HepG2 (cell line): ENCODE results near the gene TTLL6. TPM values are rescaled to one million over a fixed set of nuclear protein-coding genes. Genes with fewer than 3 reads are reported as not detected.
A peak's percentile ranks its signal among the peaks of the same experiment; 100 is the strongest.

Source experiments
- ELF3 ChIP-seq: IDR thresholded peaks from 2 replicates; pipeline ENCODE4 v1.6.1; 2016; ENCODE audit warnings: missing genetic modification reagents, missing compliant biosample characterization
- GABPB1 ChIP-seq: IDR thresholded peaks from 2 replicates; pipeline ENCODE4 v1.6.1; 2016; ENCODE audit warnings: mild to moderate bottlenecking, missing genetic modification reagents, moderate library complexity, missing compliant biosample characterization
- GATAD2A ChIP-seq: IDR thresholded peaks from 2 replicates; pipeline ENCODE4 v1.6.1; 2016
- MTA3 ChIP-seq: sonication (generic); formaldehyde crosslinking; IDR thresholded peaks from 2 replicates; pipeline ENCODE4 v1.4.0; 2020; ENCODE audit warnings: missing genetic modification reagents
- NFATC3 ChIP-seq: sonication (generic); formaldehyde crosslinking; IDR thresholded peaks from 2 replicates; pipeline ENCODE4 v1.5.1; 2020; ENCODE audit warnings: mild to moderate bottlenecking, missing genetic modification reagents
- TBX2 ChIP-seq: sonication (generic); formaldehyde crosslinking; IDR thresholded peaks from 2 replicates; pipeline ENCODE4 v1.5.0; 2020; ENCODE audit warnings: missing genetic modification reagents, mild to moderate bottlenecking, borderline replicate concordance
- ZFX ChIP-seq: sonication (generic); formaldehyde crosslinking; IDR thresholded peaks from 2 replicates; pipeline ENCODE4 v1.4.0; 2020; ENCODE audit warnings: mild to moderate bottlenecking, low read depth, missing genetic modification reagents, moderate library complexity
- ZNF326 ChIP-seq: sonication (generic); formaldehyde crosslinking; IDR thresholded peaks from 2 replicates; pipeline ENCODE4 v1.4.0; 2020; ENCODE audit warnings: missing genetic modification reagents, borderline replicate concordance
- ZNF430 ChIP-seq: sonication (generic); formaldehyde crosslinking; IDR thresholded peaks from 2 replicates; pipeline ENCODE4 v1.9.0; 2021; ENCODE audit warnings: mild to moderate bottlenecking, missing genetic modification reagents
- polyA plus RNA-seq, 8 experiments: library from polyadenylated mRNA; depleted of rRNA in 3 of 8; stranded (reverse) in 7 of 8; unstranded in 1 of 8; fragments of >200 nt; fragmentation: Illumina TruSeq in 4 of 8; extraction: Trizol in 4 of 8; gene quantifications; 2 replicates each; pipeline versions ENCODE4 v1.2.1 to v1.2.3, GENCODE V29; 2011 to 2016; ENCODE audit warnings: low read depth in 4 of 8, missing spikeins in 1 of 8, mixed read lengths in 1 of 8; ENCODE audit not compliant: insufficient read depth in 1 of 8
- total RNA-seq, 5 experiments: library from RNA; depleted of rRNA; stranded (reverse); fragments of >200 nt; fragmentation: Illumina TruSeq; extraction: Trizol; gene quantifications; 2 replicates each; pipeline ENCODE4 v1.2.3, GENCODE V29; 2016; ENCODE audit warnings: low read depth in 1 of 5
- TF ChIP-seq, protein P1 (sequence below): sonication (generic); formaldehyde crosslinking; IDR thresholded peaks from 2 replicates; pipeline ENCODE4 v1.4.0; 2020; ENCODE audit warnings: missing genetic modification reagents
- TF ChIP-seq, protein P2 (sequence below): IDR thresholded peaks from 2 replicates; pipeline ENCODE4 v1.6.1; 2018; ENCODE audit warnings: missing genetic modification reagents, mild to moderate bottlenecking, missing compliant biosample characterization
- TF ChIP-seq, protein P3 (sequence below): sonication (generic); formaldehyde crosslinking; IDR thresholded peaks from 2 replicates; pipeline ENCODE4 v1.4.0; 2020; ENCODE audit warnings: missing genetic modification reagents

Gene TTLL6
- total and polyA plus RNA-seq, 2 of the 13 experiments (the other 11 are each of a cell fraction or from before 2014, with no cell fraction given): 0.04 to 0.08 TPM

DNA sequence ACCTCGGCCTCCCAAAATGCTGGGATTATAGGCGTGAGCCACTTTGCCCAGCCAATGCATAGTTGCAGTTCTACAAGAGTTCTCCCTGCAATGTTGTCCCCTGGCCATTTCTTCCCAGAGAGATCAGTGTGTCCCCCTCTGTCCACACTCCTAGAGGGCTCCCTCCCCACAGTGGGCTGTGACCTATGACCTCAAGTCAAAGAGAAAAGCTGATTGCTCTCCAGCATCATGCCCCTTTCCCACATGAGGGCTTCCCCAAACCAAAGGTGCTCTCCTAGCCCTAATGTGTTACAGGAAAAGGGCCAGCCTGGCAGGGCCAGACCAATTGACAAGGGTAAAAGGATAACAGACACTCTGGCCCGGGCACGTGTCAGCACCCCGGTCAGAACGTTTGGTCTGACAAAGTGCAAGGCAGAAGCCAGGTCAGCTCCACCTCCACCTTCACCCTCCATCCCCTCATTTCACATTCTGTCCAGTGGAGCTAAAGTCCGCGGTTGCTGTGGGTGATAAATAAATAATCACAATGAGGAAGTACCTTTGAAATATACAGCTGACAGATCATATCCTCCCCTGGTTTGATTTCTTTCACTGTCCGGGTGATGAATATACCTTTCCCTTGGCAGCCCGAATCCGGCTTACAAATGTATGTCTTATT is 17.8 kb downstream of the TTLL6 start (continued):
- TF ChIP-seq ZNF326 (CRISPR knock-in tag): no peak
- TF ChIP-seq ELF3 (CRISPR knock-in tag): peak; percentile 87
- peak; percentile 47; the same call in 1 of the 2 replicates for TF ChIP-seq TBX2 (CRISPR knock-in tag)
- TF ChIP-seq, protein P1, sequence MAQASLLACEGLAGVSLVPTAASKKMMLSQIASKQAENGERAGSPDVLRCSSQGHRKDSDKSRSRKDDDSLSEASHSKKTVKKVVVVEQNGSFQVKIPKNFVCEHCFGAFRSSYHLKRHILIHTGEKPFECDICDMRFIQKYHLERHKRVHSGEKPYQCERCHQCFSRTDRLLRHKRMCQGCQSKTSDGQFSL (CRISPR knock-in tag): no peak
- peak; percentile 28; the same call in 1 of the 2 replicates for TF ChIP-seq GATAD2A
- TF ChIP-seq, protein P2, sequence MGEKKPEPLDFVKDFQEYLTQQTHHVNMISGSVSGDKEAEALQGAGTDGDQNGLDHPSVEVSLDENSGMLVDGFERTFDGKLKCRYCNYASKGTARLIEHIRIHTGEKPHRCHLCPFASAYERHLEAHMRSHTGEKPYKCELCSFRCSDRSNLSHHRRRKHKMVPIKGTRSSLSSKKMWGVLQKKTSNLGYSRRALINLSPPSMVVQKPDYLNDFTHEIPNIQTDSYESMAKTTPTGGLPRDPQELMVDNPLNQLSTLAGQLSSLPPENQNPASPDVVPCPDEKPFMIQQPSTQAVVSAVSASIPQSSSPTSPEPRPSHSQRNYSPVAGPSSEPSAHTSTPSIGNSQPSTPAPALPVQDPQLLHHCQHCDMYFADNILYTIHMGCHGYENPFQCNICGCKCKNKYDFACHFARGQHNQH (CRISPR knock-in tag): peak; percentile 43; the same call in 1 of the 2 replicates
- TF ChIP-seq, protein P3, sequence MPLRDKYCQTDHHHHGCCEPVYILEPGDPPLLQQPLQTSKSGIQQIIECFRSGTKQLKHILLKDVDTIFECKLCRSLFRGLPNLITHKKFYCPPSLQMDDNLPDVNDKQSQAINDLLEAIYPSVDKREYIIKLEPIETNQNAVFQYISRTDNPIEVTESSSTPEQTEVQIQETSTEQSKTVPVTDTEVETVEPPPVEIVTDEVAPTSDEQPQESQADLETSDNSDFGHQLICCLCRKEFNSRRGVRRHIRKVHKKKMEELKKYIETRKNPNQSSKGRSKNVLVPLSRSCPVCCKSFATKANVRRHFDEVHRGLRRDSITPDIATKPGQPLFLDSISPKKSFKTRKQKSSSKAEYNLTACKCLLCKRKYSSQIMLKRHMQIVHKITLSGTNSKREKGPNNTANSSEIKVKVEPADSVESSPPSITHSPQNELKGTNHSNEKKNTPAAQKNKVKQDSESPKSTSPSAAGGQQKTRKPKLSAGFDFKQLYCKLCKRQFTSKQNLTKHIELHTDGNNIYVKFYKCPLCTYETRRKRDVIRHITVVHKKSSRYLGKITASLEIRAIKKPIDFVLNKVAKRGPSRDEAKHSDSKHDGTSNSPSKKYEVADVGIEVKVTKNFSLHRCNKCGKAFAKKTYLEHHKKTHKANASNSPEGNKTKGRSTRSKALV (CRISPR knock-in tag): no peak
- TF ChIP-seq ZNF430 (CRISPR knock-in tag): peak; percentile 44; the same call in 1 of the 2 replicates
- TF ChIP-seq NFATC3 (CRISPR knock-in tag): no peak
- TF ChIP-seq GABPB1 (CRISPR knock-in tag): 0 out of 2 replicates have a peak, but pooled peaks have one; percentile 17
- TF ChIP-seq MTA3 (CRISPR knock-in tag): no peak
- 0 out of 2 replicates have a peak, but pooled peaks have one; percentile 37 for TF ChIP-seq ZFX (CRISPR knock-in tag)
